Osteocyte (in vitro differentiated cells): ENCODE measurements around the gene HLA-DQA1. TPM values are rescaled to one million over a fixed set of nuclear protein-coding genes. Genes with fewer than 3 reads are reported as not detected.

Experiments used
- DNase-seq: peaks from one replicate; pipeline ENCODE4 v3.0.0; 2021; ENCODE audit warnings: mixed read lengths; ENCODE audit not compliant: unreplicated experiment; ENCODE audit errors: extremely low spot score
- H3K27ac Mint-ChIP-seq: one replicate; pipeline ENCODE4 v1.8.0; 2021; ENCODE audit warnings: mild to moderate bottlenecking, mixed read lengths; ENCODE audit not compliant: unreplicated experiment
- H3K27me3 Mint-ChIP-seq: one replicate; pipeline ENCODE4 v1.8.0; 2021; ENCODE audit warnings: mixed read lengths; ENCODE audit not compliant: unreplicated experiment
- H3K36me3 Mint-ChIP-seq: one replicate; pipeline ENCODE4 v1.8.0; 2021; ENCODE audit warnings: mixed read lengths; ENCODE audit not compliant: unreplicated experiment
- H3K4me1 Mint-ChIP-seq: one replicate; pipeline ENCODE4 v1.8.0; 2021; ENCODE audit warnings: mixed read lengths; ENCODE audit not compliant: unreplicated experiment
- H3K4me3 Mint-ChIP-seq: one replicate; pipeline ENCODE4 v1.8.0; 2021; ENCODE audit warnings: mild to moderate bottlenecking, moderate library complexity, mixed read lengths; ENCODE audit not compliant: unreplicated experiment
- H3K9me3 Mint-ChIP-seq: one replicate; pipeline ENCODE4 v1.8.0; 2021; ENCODE audit warnings: mixed read lengths; ENCODE audit not compliant: unreplicated experiment
- CTCF ChIP-seq: fragments of 200-600 bp; sonication (generic); IDR thresholded peaks from 2 replicates; pipeline ENCODE4 v1.5.0; 2021; ENCODE audit warnings: antibody characterized with exemption, mild to moderate bottlenecking, moderate library complexity
- total RNA-seq: library from RNA; stranded (reverse); gene quantifications from 2 replicates; pipeline ENCODE4 v1.2.1, GENCODE V29; 2021

HLA-DQA1 gene
- total RNA-seq, 1 donor from 2014 or later, result not detected

- no peak overlapping the region for H3K4me3 Mint-ChIP-seq
- H3K9me3 Mint-ChIP-seq, result no peaks in the 10 kb centered on the region
- peaks cover 7% of the 10 kb centered on the region for H3K27me3 Mint-ChIP-seq
- TF ChIP-seq CTCF, result no peak
- no peak overlapping the region for H3K27ac Mint-ChIP-seq
- H3K4me1 Mint-ChIP-seq, result peaks cover 2% of the 10 kb centered on the region
- no peak for DNase-seq
- H3K36me3 Mint-ChIP-seq, result no peaks in the 10 kb centered on the region
Measured at GRCh38 chr6:32607988-32608298, 29.3 kb upstream of the HLA-DQA1 start.

- peaks cover 2% of the 10 kb centered on the region for H3K4me1 Mint-ChIP-seq
Measured at GRCh38 chr6:32608362-32608761, 28.8 kb upstream of the HLA-DQA1 start.

GRCh38 chr6:32609391-32609730 lies 27.8 kb upstream of the HLA-DQA1 start:
- H3K36me3 Mint-ChIP-seq, result no peaks in the 10 kb centered on the region

More at GRCh38 chr6:32608362-32608761, 28.8 kb upstream of the HLA-DQA1 start:
- no peak overlapping the region for H3K27ac Mint-ChIP-seq
- peaks cover 7% of the 10 kb centered on the region for H3K27me3 Mint-ChIP-seq
- H3K9me3 Mint-ChIP-seq, result no peaks in the 10 kb centered on the region
- no peaks in the 10 kb centered on the region for H3K36me3 Mint-ChIP-seq
- TF ChIP-seq CTCF, result peak; percentile 6
- no peak overlapping the region for H3K4me3 Mint-ChIP-seq
- DNase-seq, result no peak

GRCh38 chr6:32609731-32610640 lies 27.2 kb upstream of the HLA-DQA1 start:
- Mint-ChIP-seq H3K9me3 (no peaks in the 10 kb centered on the region), H3K4me3 (no peak overlapping the region), H3K27ac (no peak overlapping the region), H3K36me3 (no peaks in the 10 kb centered on the region), H3K4me1 (peaks cover 2% of the 10 kb centered on the region), H3K27me3 (peaks cover 7% of the 10 kb centered on the region)
- no peak for TF ChIP-seq CTCF
- DNase-seq, result no peak

More at GRCh38 chr6:32609391-32609730, 27.8 kb upstream of the HLA-DQA1 start:
- H3K4me1 Mint-ChIP-seq, result peaks cover 2% of the 10 kb centered on the region
- no peak overlapping the region for H3K27ac Mint-ChIP-seq
- no peak for TF ChIP-seq CTCF
- peaks cover 7% of the 10 kb centered on the region for H3K27me3 Mint-ChIP-seq
- no peaks in the 10 kb centered on the region for H3K9me3 Mint-ChIP-seq
- no peak overlapping the region for H3K4me3 Mint-ChIP-seq
- DNase-seq, result no peak

- Mint-ChIP-seq H3K27me3 (peaks cover 7% of the 10 kb centered on the region), H3K27ac (no peak overlapping the region), H3K9me3 (no peaks in the 10 kb centered on the region), H3K36me3 (no peaks in the 10 kb centered on the region), H3K4me3 (no peak overlapping the region), H3K4me1 (peaks cover 2% of the 10 kb centered on the region)
- TF ChIP-seq CTCF, result no peak
- DNase-seq, result no peak
Measured at GRCh38 chr6:32610682-32611296, 26.4 kb upstream of the HLA-DQA1 start.
